GM19043 (cell line): ENCODE measurements around the gene ITPKC.

Experiments used
- ATAC-seq: cut with Tn5 transposase; IDR thresholded peaks from one replicate; pipeline ENCODE4 v1.9.1; 2021; ENCODE audit warnings: low read depth; ENCODE audit not compliant: unreplicated experiment

ITPKC gene

GRCh38 chr19:40786060-40787037 lies 69.4 kb downstream of the ITPKC start:
- no peak for ATAC-seq
